Heart left ventricle (tissue), 13 donors: ENCODE data around the gene KCNE5.

Experiments used
- POLR2A ChIP-seq, 2 donors: fragments of 450-650 bp; IDR thresholded peaks; one replicate each; pipeline ENCODE4 v1.6.1; 2017; ENCODE audit warnings: antibody characterized with exemption in 2 of 2, mild to moderate bottlenecking in 2 of 2, moderate library complexity in 2 of 2
- TF ChIP-seq, protein P1 (sequence below), 12 donors: fragments of 200-600 bp; sonication (generic) in 4 of 12; IDR thresholded peaks; one replicate each; pipeline versions ENCODE4 v1.5.0 to v1.8.0; 2018 to 2022; ENCODE audit warnings: antibody characterized with exemption in 12 of 12, mild to moderate bottlenecking in 5 of 12
- donor health status: ischemic (EF 13 %, LVEDD 7.1; RV severe dilation, severe dysfunction).
- donor health status: DM: no; HTN: yes; CAD: no.
- donor health status: DM: no; HTN: no; CAD: no.
- donor health status: ischemic (EF 25% LVEDD 6.9; RV normal size, moderate dysfunction).
- donor health status: ischemic (EF 25% LVEDD 5.7; RV mildly dilated, moderate dysfunction).
- donor health status: ischemic (EF 35%, LVEDD 5.7; RV mildly dilated, moderate dysfunction).
- donor health status: nonischemic (EF 11% LVEDD 7.7; RV severe dilation, severe dysfunction).
- donor health status: DM: yes; HTN: yes; CAD: no.
- donor health status: PGD.
- donor health status: ischemic (EF 29% LVEDD 5.4; RV normal size, mild dysfunction).
- donor health status: nonischemic (EF 23%, LVEDD 6.1; RV moderate dilation, normal function).

DNA sequence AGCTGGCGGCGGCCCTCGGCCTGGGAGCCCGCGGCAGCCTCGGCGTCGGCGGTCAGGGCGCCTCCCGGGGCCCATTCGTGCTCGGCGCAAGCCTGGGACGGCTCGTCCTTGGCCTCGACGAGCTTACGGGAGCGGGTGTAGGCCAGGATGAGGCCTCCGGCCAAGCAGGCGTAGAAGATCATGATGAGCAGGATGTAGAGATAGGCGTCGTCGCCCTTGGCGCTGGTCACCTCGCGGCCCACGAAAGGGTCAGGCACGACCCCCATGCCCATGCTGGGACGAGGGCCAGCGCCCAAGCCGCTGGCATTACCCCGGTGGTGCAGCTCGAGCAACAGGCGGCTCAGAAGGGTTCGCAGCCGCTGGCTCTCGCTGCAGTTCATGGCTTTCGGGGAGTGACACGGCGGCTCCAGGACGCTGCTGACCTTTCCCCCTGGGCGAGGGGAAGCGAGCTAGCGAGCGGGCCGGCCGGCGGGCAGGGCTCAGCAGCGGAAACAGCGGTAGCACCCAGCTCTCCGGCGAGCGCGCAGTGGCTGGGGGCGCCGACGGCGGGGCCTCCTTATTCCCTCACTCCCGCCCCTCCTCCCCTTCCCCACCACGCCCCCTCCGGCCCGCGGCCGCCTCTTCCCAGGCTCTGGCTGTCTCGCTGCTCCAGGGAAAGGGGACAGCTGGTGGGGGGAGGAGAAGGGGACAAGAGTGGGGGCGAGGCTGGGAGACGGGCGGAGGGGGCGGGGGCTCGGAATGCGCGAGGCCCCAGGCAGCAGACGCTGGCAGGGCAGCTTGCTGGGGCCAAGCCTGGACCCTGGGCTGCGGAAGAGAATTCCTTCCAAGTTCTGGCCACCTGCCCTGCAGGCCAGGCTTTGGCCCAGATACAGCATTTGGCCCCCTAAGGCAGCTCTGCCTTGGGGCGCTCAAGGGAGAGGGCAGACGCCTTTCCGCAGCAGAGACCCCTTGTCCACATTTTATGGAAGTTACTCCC, at the start of gene KCNE5:
- TF ChIP-seq, protein P1, sequence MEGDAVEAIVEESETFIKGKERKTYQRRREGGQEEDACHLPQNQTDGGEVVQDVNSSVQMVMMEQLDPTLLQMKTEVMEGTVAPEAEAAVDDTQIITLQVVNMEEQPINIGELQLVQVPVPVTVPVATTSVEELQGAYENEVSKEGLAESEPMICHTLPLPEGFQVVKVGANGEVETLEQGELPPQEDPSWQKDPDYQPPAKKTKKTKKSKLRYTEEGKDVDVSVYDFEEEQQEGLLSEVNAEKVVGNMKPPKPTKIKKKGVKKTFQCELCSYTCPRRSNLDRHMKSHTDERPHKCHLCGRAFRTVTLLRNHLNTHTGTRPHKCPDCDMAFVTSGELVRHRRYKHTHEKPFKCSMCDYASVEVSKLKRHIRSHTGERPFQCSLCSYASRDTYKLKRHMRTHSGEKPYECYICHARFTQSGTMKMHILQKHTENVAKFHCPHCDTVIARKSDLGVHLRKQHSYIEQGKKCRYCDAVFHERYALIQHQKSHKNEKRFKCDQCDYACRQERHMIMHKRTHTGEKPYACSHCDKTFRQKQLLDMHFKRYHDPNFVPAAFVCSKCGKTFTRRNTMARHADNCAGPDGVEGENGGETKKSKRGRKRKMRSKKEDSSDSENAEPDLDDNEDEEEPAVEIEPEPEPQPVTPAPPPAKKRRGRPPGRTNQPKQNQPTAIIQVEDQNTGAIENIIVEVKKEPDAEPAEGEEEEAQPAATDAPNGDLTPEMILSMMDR (IDR thresholded peaks at IDR 0.05) = no peak
- no peak for TF ChIP-seq POLR2A (IDR thresholded peaks at IDR 0.05)
